B cell (primary cell): Measurements from ENCODE around the gene PPARG. TPM values are rescaled to one million over a fixed set of nuclear protein-coding genes. Genes with fewer than 3 reads are reported as not detected.

Experiments used
- ATAC-seq: fragments of 200-7000 bp; cut with Tn5 transposase; one replicate; pipeline ENCODE4 v1.10.0; 2021; ENCODE audit warnings: low read depth, mild to moderate bottlenecking, moderate number of reproducible peaks, moderate library complexity
- CTCF ChIA-PET: fragments of 350-600 bp; sonication (Branson Sonifier 250); formaldehyde crosslinking; loops from one replicate; lab custom pipeline; 2021; ENCODE audit warnings: antibody characterized with exemption, inconsistent platforms; lab: Charles Lee
- POLR2A ChIA-PET: fragments of 350-600 bp; sonication (Branson Sonifier 250); formaldehyde crosslinking; loops from one replicate; lab custom pipeline; 2021; ENCODE audit warnings: antibody characterized with exemption; lab: Charles Lee
- DNase-seq: peaks from one replicate; pipeline ENCODE4 v3.0.0; 2013
- H2AFZ ChIP-seq: 2 replicates; pipeline ENCODE4 v1.6.1; 2012; ENCODE audit warnings: mild to moderate bottlenecking, low read depth, low read length; ENCODE audit not compliant: insufficient read depth, poor library complexity, severe bottlenecking
- H3K27ac ChIP-seq, 2 donors: 1 replicate in 1 of 2; 2 replicates in 1 of 2; pipeline ENCODE4 v1.5.1; 2012 to 2013; ENCODE audit warnings: low read length in 2 of 2, mild to moderate bottlenecking in 2 of 2, moderate library complexity in 1 of 2
- H3K27me3 ChIP-seq, 4 experiments: fragments of 200-600 bp in 1 of 4; sonication (generic) in 1 of 4; replicated peaks in 1 of 4; 1 replicate in 2 of 4; 2 replicates in 2 of 4; pipeline versions ENCODE4 v1.6.1 to v1.7.0; 2013 to 2016; ENCODE audit warnings: low read length in 3 of 4, mild to moderate bottlenecking in 2 of 4, mixed read lengths in 1 of 4, moderate library complexity in 1 of 4; ENCODE audit not compliant: insufficient read depth in 4 of 4, control insufficient read depth in 3 of 4; ENCODE audit errors: control extremely low read depth in 1 of 4
- H3K36me3 ChIP-seq, 2 experiments: replicated peaks in 1 of 2; 1 replicate in 1 of 2; 2 replicates in 1 of 2; pipeline versions ENCODE4 v1.6.1 to v1.7.1; 2013; ENCODE audit warnings: low read length in 1 of 2; ENCODE audit not compliant: insufficient read depth in 2 of 2, control insufficient read depth in 1 of 2; ENCODE audit errors: control extremely low read depth in 1 of 2, extremely low read depth in 1 of 2
- H3K4me1 ChIP-seq, 2 donors: fragments of 200-600 bp in 1 of 2; sonication (generic) in 1 of 2; 1 replicate in 1 of 2; 2 replicates in 1 of 2; pipeline versions ENCODE4 v1.5.1 to v1.6.1; 2013 to 2017; ENCODE audit warnings: low read length in 2 of 2; ENCODE audit not compliant: control insufficient read depth in 2 of 2, insufficient read depth in 2 of 2
- H3K4me2 ChIP-seq: replicated peaks from 2 replicates; pipeline ENCODE3; 2012; ENCODE audit warnings: mild to moderate bottlenecking, low read depth, low read length; ENCODE audit not compliant: poor library complexity, severe bottlenecking
- H3K4me3 ChIP-seq, 5 experiments: fragments of 200-600 bp in 1 of 5; sonication (generic) in 1 of 5; 1 replicate in 3 of 5; 2 replicates in 2 of 5; pipeline versions ENCODE4 v1.5.1 to v1.7.0; 2011 to 2016; ENCODE audit warnings: low read length in 4 of 5, mild to moderate bottlenecking in 4 of 5, low read depth in 2 of 5, control low read depth in 1 of 5, moderate library complexity in 1 of 5; ENCODE audit not compliant: insufficient read depth in 1 of 5; ENCODE audit errors: control extremely low read depth in 1 of 5, extremely low read depth in 1 of 5
- H3K79me2 ChIP-seq: fragments of 200-600 bp; sonication (generic); one replicate; pipeline ENCODE4 v1.6.0; 2016; ENCODE audit warnings: low read length; ENCODE audit not compliant: control insufficient read depth, insufficient read depth
- H3K9ac ChIP-seq: fragments of 200-600 bp; sonication (generic); 2 replicates; pipeline ENCODE4 v1.6.1; 2017; ENCODE audit warnings: mild to moderate bottlenecking, low read length, moderate library complexity
- H3K9me3 ChIP-seq, 3 donors: one replicate each; pipeline versions ENCODE4 v1.6.1 to v1.7.1; 2013; ENCODE audit warnings: low read length in 2 of 3; ENCODE audit not compliant: control insufficient read depth in 2 of 3, insufficient read depth in 1 of 3; ENCODE audit errors: control extremely low read depth in 1 of 3
- H4K20me1 ChIP-seq: 2 replicates; pipeline ENCODE4 v1.6.0; 2012; ENCODE audit warnings: mild to moderate bottlenecking, low read length; ENCODE audit not compliant: insufficient read depth, control insufficient read depth, poor library complexity, severe bottlenecking
- H3K27ac Mint-ChIP-seq: one replicate; pipeline ENCODE4 v1.8.0; 2021; ENCODE audit warnings: mixed read lengths
- H3K27me3 Mint-ChIP-seq: one replicate; pipeline ENCODE4 v1.8.0; 2021; ENCODE audit warnings: mixed read lengths
- H3K4me1 Mint-ChIP-seq: one replicate; pipeline ENCODE4 v1.8.0; 2021; ENCODE audit warnings: mixed read lengths
- H3K4me3 Mint-ChIP-seq: one replicate; pipeline ENCODE4 v1.8.0; 2021; ENCODE audit warnings: mixed read lengths
- H3K9me3 Mint-ChIP-seq: one replicate; pipeline ENCODE4 v1.8.0; 2022; ENCODE audit warnings: mixed read lengths; ENCODE audit not compliant: insufficient read depth
- CTCF ChIP-seq: fragments of 200-600 bp; IDR thresholded peaks from one replicate; pipeline ENCODE4 v1.8.0; 2022; ENCODE audit warnings: antibody characterized with exemption, mild to moderate bottlenecking
- EZH2 ChIP-seq: IDR thresholded peaks from 2 replicates; pipeline ENCODE4 v1.6.1; 2012; ENCODE audit warnings: borderline replicate concordance, low read depth, mild to moderate bottlenecking, moderate library complexity, low read length; ENCODE audit not compliant: insufficient read depth, poor library complexity, severe bottlenecking
- WGBS: methylation state at CpG from one replicate; pipeline ENCODE4 v1.1.5; 2013; ENCODE audit warnings: missing lambda C conversion rate; ENCODE audit not compliant: insufficient coverage; 5-methylcytosine and 5-hydroxymethylcytosine counted together
- intact Hi-C: fragments of 100-400 bp; cut with micrococcal nuclease; formaldehyde crosslinking; loops from one replicate; pipeline ENCODE4 v1.10.0; 2022
- polyA plus RNA-seq: library from polyadenylated mRNA; depleted of rRNA; stranded (reverse); fragments of >200 nt; gene quantifications from 2 replicates; pipeline ENCODE4 v1.2.3, GENCODE V29; 2012
- total RNA-seq, 2 donors: library from RNA; stranded (reverse); fragments of 120-200 nt in 1 of 2; gene quantifications; 1 replicate in 1 of 2; 2 replicates in 1 of 2; pipeline versions ENCODE4 v1.2.3 to v1.2.4, GENCODE V29; 2013 to 2022

Gene PPARG
- total and polyA plus RNA-seq, 2 donors (not counting 1 experiment from before 2014, with no cell fraction given): 0.12 to 0.44 TPM

GRCh38 chr3:12451960-12452359 is 163.1 kb downstream of the PPARG start:
- Histone ChIP-seq H3K36me3 (no peaks in the 10 kb centered on the region), H3K27ac (no peak overlapping the region), H3K79me2 (no peaks in the 10 kb centered on the region), H3K4me3 (no peak overlapping the region), H3K9me3 (no peaks in the 10 kb centered on the region), H3K27me3 (no peaks in the 10 kb centered on the region), H3K4me2 (no peak overlapping the region), H4K20me1 (no peaks in the 10 kb centered on the region), H3K9ac (no peak overlapping the region), H3K4me1 (no peaks in the 10 kb centered on the region), H2AFZ (no peak overlapping the region)
- 100% methylated on average over 1 of the region's 1 CpG for WGBS
- ATAC-seq (no peak), DNase-seq (no peak)
- H3K27ac Mint-ChIP-seq: no peak overlapping the region
- TF ChIP-seq CTCF (no peak), EZH2 (no peak)
- H3K27me3 Mint-ChIP-seq: no peaks in the 10 kb centered on the region
- ChIA-PET POLR2A (no interaction called here), CTCF (no interaction called here)
- peaks cover 1% of the 10 kb centered on the region for H3K9me3 Mint-ChIP-seq
- H3K4me1 Mint-ChIP-seq: no peaks in the 10 kb centered on the region
- H3K4me3 Mint-ChIP-seq: no peak overlapping the region
- intact Hi-C loops: no loop called here

- Histone ChIP-seq H3K79me2 (no peaks in the 10 kb centered on the region), H3K36me3 (no peaks in the 10 kb centered on the region), H3K4me1 (no peaks in the 10 kb centered on the region), H3K9ac (no peak overlapping the region), H3K4me3 (no peak overlapping the region), H3K27me3 (no peaks in the 10 kb centered on the region), H3K27ac (no peak overlapping the region), H3K4me2 (no peak overlapping the region), H4K20me1 (no peaks in the 10 kb centered on the region), H3K9me3 (no peaks in the 10 kb centered on the region), H2AFZ (no peak overlapping the region)
- H3K27ac Mint-ChIP-seq: no peak overlapping the region
- no peak for TF ChIP-seq EZH2
- TF ChIP-seq CTCF: no peak
- H3K4me1 Mint-ChIP-seq: no peaks in the 10 kb centered on the region
- peaks cover 1% of the 10 kb centered on the region for H3K9me3 Mint-ChIP-seq
- ChIA-PET POLR2A (no interaction called here), CTCF (no interaction called here)
- no peak for ATAC-seq
- WGBS: 97% methylated on average over 9 of the region's 12 CpGs
- intact Hi-C loops: no loop called here
- no peaks in the 10 kb centered on the region for H3K27me3 Mint-ChIP-seq
- no peak for DNase-seq
- no peak overlapping the region for H3K4me3 Mint-ChIP-seq
These were observed 163.8 kb downstream of the PPARG start for GRCh38 chr3:12452361-12453330.
